D721Med (cell line): Measurements from ENCODE around the gene UQCC5.

Experiments
- DNase-seq: peaks from one replicate; pipeline ENCODE4 v3.0.0; 2011; ENCODE audit warnings: low spot score; ENCODE audit not compliant: insufficient read length
- FAIRE-seq: peaks from 2 replicates; lab custom pipeline; 2011; peaks lifted over from hg19 to GRCh38; lab: Jason Lieb, UNC
- TF ChIP-seq, protein P1 (sequence below): IDR thresholded peaks from 2 replicates; pipeline ENCODE4 v1.5.1; 2012; ENCODE audit warnings: mild to moderate bottlenecking, control low read depth; ENCODE audit not compliant: insufficient read depth; ENCODE audit errors: missing control alignments

The UQCC5 gene

DNA sequence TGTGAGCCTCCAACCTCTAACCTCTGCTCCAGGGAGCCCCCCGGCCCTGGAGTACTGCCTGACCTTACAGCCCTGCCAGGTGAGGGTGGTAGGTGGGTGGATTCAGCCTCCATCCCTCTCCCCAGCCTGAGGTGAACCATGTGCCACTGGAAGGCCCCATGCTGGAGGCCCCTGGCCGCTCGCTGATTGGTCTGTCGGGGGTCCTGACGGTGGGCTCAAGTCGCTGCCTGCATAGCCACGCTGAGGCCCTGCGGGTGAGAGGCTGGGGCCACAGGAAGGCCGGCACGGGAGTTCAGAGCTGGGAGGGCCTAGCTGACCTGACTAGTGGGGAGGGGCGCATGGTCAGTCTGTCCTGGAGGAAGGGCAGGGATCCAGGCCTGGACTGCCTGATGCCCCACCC lies 21.8 kb upstream of the UQCC5 start:
- TF ChIP-seq, protein P1, sequence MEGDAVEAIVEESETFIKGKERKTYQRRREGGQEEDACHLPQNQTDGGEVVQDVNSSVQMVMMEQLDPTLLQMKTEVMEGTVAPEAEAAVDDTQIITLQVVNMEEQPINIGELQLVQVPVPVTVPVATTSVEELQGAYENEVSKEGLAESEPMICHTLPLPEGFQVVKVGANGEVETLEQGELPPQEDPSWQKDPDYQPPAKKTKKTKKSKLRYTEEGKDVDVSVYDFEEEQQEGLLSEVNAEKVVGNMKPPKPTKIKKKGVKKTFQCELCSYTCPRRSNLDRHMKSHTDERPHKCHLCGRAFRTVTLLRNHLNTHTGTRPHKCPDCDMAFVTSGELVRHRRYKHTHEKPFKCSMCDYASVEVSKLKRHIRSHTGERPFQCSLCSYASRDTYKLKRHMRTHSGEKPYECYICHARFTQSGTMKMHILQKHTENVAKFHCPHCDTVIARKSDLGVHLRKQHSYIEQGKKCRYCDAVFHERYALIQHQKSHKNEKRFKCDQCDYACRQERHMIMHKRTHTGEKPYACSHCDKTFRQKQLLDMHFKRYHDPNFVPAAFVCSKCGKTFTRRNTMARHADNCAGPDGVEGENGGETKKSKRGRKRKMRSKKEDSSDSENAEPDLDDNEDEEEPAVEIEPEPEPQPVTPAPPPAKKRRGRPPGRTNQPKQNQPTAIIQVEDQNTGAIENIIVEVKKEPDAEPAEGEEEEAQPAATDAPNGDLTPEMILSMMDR = no peak
- no peak for FAIRE-seq
- DNase-seq = no peak

- FAIRE-seq (no peak), DNase-seq (no peak)
- TF ChIP-seq, protein P1 = no peak
Observed at GRCh38 chr3:52515192-52515591, 21.2 kb upstream of the UQCC5 start.

DNA sequence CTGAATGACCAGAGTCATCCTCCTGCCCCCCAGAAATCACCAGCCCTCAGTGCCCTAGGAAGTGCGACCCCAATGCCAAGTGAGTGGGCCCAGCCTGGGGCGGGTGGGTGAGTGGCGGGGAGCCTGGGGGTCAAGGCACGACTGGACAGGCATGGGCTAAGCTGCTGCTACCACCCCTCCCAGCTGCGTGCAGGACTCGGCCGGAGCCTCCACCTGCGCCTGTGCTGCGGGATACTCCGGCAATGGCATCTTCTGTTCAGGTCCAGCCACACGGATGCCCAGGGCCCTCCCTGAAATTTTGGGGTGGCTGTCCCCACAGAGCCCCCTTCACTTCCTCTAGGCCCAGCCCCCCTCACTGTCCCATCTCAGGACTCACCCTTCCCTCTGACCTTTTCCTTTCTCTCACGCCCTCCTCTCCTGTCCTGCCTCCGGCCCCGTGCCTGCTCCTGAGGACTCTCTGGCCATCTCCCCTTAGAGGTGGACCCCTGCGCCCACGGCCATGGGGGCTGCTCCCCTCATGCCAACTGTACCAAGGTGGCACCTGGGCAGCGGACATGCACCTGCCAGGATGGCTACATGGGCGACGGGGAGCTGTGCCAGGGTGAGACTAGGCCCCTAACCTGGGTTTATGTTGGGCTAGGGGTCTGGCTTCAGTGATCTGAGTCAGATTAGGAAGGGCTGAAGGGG lies 19.8 kb upstream of the UQCC5 start:
- FAIRE-seq = no peak
- TF ChIP-seq, protein P1 = no peak
- DNase-seq = no peak

GRCh38 chr3:52517796-52518722 lies 18.3 kb upstream of the UQCC5 start:
- no peak for DNase-seq
- TF ChIP-seq, protein P1 = no peak
- no peak for FAIRE-seq

DNA sequence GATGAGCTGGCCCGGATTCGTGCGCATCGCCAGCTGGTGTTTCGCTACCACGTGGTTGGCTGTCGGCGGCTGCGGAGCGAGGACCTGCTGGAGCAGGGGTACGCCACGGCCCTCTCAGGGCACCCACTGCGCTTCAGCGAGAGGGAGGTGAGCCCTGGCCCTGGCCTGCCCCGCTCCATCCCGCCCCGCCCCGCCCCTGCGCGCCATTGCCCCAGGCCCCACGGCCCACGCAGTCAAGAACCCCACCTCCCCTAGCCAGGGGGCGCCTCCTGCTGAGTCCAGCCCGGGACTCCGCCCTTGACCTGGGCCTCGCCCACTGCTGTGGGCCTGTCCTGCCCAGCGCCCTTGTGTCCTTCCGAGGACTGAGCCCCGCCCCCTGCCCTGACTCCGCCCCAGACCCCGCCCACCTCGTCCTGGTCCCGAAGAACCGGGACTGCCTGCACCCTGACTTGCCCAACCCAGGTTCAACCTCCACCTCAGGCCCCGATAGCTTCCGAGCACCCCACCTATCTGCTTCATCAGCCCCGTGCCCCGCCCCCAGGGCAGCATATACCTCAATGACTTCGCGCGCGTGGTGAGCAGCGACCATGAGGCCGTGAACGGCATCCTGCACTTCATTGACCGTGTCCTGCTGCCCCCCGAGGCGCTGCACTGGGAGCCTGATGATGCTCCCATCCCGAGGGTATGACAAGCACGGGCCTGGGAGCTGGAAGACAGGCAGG lies 17.5 kb upstream of the UQCC5 start:
- FAIRE-seq = no peak
- TF ChIP-seq, protein P1 = no peak
- DNase-seq = no peak

- TF ChIP-seq, protein P1 = no peak
- no peak for FAIRE-seq
- DNase-seq = no peak
Observed at GRCh38 chr3:52519445-52520140, 16.8 kb upstream of the UQCC5 start.
